ENCODE data around the gene PRPH2. TPM values are rescaled to one million over a fixed set of nuclear protein-coding genes. Genes with fewer than 3 reads are reported as not detected.
"Not testable (repeated sequence)": the region's sequence is repeated elsewhere in the genome, so short reads cannot be mapped to it uniquely, and the experiment has no call there.

PRPH2 gene
- polyA plus RNA-seq, 4 donors: 1.8 to 4.4 (median 2.8) TPM

DNA sequence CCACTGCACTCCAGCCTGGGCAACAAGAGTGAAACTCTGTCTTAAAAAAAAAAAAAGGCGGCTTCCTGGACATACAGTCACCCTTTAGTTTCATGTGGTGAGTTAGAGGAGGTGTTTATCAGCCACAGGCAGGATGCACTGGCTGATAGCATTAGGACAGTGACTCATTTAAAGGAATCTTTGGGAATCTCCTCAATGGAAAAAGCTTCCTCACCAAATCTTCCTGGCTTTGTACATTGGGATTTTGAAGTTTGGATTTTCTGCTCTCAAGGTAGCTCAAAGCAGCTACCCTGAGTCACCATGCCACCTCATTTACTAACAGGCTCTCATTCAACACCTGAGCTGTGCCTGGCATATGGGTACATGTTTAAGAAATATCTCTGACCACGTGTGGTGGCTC, 20.2 kb downstream of the PRPH2 start:
- no peak for DNase-seq (ENCODE audit: low read depth in 4 of 4, low spot score in 2 of 4)

- no peak for DNase-seq (ENCODE audit: low read depth in 4 of 4, low spot score in 2 of 4)
Observed at GRCh38 chr6:42698217-42698616, 24.2 kb downstream of the PRPH2 start.

GRCh38 chr6:42697268-42697655, 25.1 kb downstream of the PRPH2 start:
- DNase-seq (ENCODE audit: low read depth in 4 of 4, low spot score in 2 of 4): no peak

- DNase-seq (ENCODE audit: low read depth in 4 of 4, low spot score in 2 of 4): no peak
Observed at GRCh38 chr6:42696526-42697267, 25.7 kb downstream of the PRPH2 start.

- DNase-seq (ENCODE audit: low read depth in 4 of 4, low spot score in 2 of 4): no peak
Observed at GRCh38 chr6:42694586-42694985, 27.8 kb downstream of the PRPH2 start.

- no peak for DNase-seq (ENCODE audit: low read depth in 4 of 4, low spot score in 2 of 4)
Observed at GRCh38 chr6:42693725-42694323, 28.6 kb downstream of the PRPH2 start.

- no peak for DNase-seq (ENCODE audit: low read depth in 4 of 4, low spot score in 2 of 4)
Observed at GRCh38 chr6:42692137-42692911, 30.1 kb downstream of the PRPH2 start.

DNA sequence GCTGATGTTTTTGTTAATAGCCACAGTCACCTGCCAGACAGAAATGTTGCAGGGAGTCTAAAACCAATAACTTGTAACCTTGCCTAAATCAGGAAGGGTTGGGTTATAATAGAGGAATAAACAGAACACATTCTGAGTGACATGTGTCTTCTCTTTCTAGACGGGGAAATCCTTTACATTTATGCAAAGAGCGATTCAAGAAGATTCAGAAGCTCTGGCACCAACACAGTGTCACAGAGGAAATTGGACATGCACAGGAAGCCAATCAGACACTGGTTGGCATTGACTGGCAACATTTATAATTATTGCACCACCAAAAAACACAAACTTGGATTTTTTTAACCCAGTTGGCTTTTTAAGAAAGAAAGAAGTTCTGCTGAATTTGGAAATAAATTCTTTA, 31.5 kb downstream of the PRPH2 start:
- DNase-seq (ENCODE audit: low read depth in 4 of 4, low spot score in 2 of 4): no peak

- DNase-seq (ENCODE audit: low read depth in 4 of 4, low spot score in 2 of 4): no peak
Observed at GRCh38 chr6:42690151-42690702, 32.2 kb downstream of the PRPH2 start.

DNA sequence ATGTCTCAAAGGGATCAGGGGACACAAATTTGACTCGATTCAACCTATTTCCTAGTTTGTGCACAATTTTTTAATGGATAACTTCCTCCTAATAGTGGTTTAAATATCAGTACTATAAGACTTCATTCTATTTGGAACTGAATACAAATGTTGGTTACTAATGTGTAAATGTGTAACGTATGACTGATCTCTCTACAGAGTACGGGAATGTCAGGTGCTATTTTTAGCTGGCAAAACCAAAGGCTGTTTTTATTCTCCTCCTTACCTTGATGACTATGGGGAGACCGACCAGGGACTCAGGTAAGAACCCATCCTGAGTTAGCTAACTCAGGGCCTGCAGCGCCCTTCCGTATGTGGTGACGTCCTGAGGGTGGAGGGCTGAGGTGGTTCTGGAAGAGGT, 33.0 kb downstream of the PRPH2 start:
- DNase-seq (ENCODE audit: low read depth in 4 of 4, low spot score in 2 of 4): no peak

GRCh38 chr6:42688281-42688680, 34.1 kb downstream of the PRPH2 start:
- no peak for DNase-seq (ENCODE audit: low read depth in 4 of 4, low spot score in 2 of 4)

GRCh38 chr6:42679358-42679757, 43.0 kb downstream of the PRPH2 start:
- no peak for DNase-seq (ENCODE audit: low read depth in 4 of 4, low spot score in 2 of 4)

GRCh38 chr6:42674780-42675179, 47.6 kb downstream of the PRPH2 start:
- DNase-seq (ENCODE audit: low read depth in 4 of 4, low spot score in 2 of 4): no peak

DNA sequence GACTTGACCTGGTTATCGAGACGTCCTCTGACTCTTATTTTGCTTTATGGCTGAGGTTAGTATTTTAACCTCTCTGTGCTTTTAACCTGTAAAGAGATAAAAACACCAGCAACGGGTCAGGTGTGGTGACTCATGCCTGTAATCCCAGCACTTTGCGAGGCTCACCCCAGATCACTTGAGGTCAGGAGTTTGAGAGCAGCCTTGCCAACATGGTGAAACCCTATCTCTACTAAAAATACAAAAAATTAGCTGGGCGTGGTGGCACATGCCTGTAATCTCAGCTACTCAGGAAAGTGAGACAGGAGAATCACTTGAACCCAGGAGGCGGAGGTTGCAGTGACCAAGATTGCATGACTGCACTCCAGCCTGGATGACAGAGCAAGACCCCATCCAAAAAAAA, 48.0 kb downstream of the PRPH2 start:
- not testable (repeated sequence) for DNase-seq (ENCODE audit: low read depth in 4 of 4, low spot score in 2 of 4)

GRCh38 chr6:42664718-42665117, 57.7 kb downstream of the PRPH2 start:
- DNase-seq (ENCODE audit: low read depth in 4 of 4, low spot score in 2 of 4): no peak

DNA sequence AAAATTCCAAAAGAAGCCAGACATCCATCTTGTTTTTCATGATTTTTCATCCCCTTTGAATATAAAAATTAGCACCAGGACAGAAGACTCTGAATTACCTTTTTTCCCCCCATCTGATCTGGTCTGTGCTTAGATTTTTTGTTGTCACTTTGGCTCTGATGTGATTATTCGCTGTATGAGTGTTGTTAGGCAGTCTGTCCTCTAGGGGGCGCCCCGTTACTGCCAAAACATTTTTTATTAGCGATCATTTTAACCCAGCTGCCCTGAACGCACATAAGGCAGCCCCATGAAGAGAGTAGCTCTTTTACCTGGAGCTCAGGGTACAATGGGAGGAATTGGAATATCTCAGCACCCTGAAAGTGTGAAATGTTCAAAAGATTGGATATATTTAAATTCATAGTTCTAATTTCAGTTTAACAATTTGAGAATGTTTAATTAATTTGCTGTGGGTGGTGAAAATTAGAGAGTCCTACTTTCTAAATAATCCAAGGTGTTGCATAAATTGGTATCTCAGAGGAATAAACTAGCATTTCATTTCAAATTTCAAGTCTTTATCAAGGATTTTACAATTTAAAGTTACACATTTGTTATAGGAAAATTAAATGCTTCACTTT, 60.8 kb downstream of the PRPH2 start:
- DNase-seq (ENCODE audit: low read depth in 4 of 4, low spot score in 2 of 4): peak; percentile 37 to 65 (median 49)

GRCh38 chr6:42659806-42660205, 62.6 kb downstream of the PRPH2 start:
- no peak for DNase-seq (ENCODE audit: low read depth in 4 of 4, low spot score in 2 of 4)

GRCh38 chr6:42653851-42654250, 68.5 kb downstream of the PRPH2 start:
- DNase-seq (ENCODE audit: low read depth in 4 of 4, low spot score in 2 of 4): no peak

DNA sequence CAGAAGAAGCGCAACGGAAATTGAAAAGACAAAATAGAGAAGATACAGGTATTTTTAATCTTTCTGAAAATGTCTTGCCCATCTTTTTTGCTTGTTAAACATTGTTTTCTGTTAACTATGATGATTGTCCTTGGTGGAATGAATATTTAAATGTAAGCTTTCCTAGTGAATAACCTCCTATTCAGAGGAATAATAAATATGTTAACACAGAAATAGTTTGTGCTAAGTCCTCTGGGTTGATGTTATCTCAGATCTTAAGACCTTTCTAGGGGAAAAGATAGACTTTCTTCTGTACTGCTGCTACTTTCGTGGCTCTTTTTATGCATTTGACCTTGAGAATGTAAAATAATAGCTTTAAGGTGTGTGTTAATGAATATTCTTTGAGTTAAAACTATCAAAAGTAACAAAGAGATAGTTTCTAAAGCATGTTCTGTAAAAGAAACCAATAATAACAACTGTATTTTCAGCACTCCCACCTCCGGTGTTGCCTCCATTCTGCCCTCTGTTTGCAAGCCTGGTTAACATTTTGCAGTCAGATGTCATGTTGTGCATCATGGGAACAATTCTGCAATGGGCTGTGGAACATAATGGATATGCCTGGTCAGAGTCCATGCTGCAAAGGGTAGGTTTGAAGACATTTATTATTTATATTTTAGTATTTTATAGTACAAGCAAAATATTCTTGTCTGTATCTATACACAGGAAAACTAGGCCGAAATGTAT, 70.2 kb downstream of the PRPH2 start:
- DNase-seq (ENCODE audit: low read depth in 4 of 4, low spot score in 2 of 4): no peak
